ENCODE data around the gene PPP1R16B.

PPP1R16B gene

GRCh38 chr20:38961530-38962043 lies 156.1 kb downstream of the PPP1R16B start:
- peak overlapping the region; percentile 79 for H3K4me3 ChIP-seq (ENCODE audit: low read depth, low read length)
- TF ChIP-seq CTCF (conservative IDR thresholded peaks at IDR 0.05; ENCODE audit: low read depth, low read length) = no peak
- DNase-seq (ENCODE audit: low read depth) = no peak

GRCh38 chr20:38962044-38962927 lies 156.8 kb downstream of the PPP1R16B start, which contains the start of gene DHX35:
Gene DHX35 (plus strand): TSS chr20:38962344. CDS start chr20:38962368, 24 bp downstream.
- peak within 1 kb of the TSS; percentile 79 for H3K4me3 ChIP-seq (ENCODE audit: low read depth, low read length)
- TF ChIP-seq CTCF (conservative IDR thresholded peaks at IDR 0.05; ENCODE audit: low read depth, low read length) = peak; percentile 73
- peak; percentile 98 for DNase-seq (ENCODE audit: low read depth)

GRCh38 chr20:38962928-38963401 lies 157.5 kb downstream of the PPP1R16B start:
- no peak for DNase-seq (ENCODE audit: low read depth)
- H3K4me3 ChIP-seq (ENCODE audit: low read depth, low read length) = peak overlapping the region; percentile 79
- no peak for TF ChIP-seq CTCF (conservative IDR thresholded peaks at IDR 0.05; ENCODE audit: low read depth, low read length)

- DNase-seq (ENCODE audit: low read depth) = no peak
- TF ChIP-seq CTCF (conservative IDR thresholded peaks at IDR 0.05; ENCODE audit: low read depth, low read length) = no peak
- H3K4me3 ChIP-seq (ENCODE audit: low read depth, low read length) = no peak overlapping the region
Observed at GRCh38 chr20:38963745-38964144, 158.2 kb downstream of the PPP1R16B start.

- H3K4me3 ChIP-seq (ENCODE audit: low read depth, low read length) = no peak overlapping the region
- DNase-seq (ENCODE audit: low read depth) = no peak
- no peak for TF ChIP-seq CTCF (conservative IDR thresholded peaks at IDR 0.05; ENCODE audit: low read depth, low read length)
Observed at GRCh38 chr20:38965264-38965663, 159.8 kb downstream of the PPP1R16B start.

- H3K4me3 ChIP-seq (ENCODE audit: low read depth, low read length) = no peak overlapping the region
- no peak for TF ChIP-seq CTCF (conservative IDR thresholded peaks at IDR 0.05; ENCODE audit: low read depth, low read length)
- DNase-seq (ENCODE audit: low read depth) = no peak
Observed at GRCh38 chr20:38968090-38968489, 162.6 kb downstream of the PPP1R16B start.
